GM12878 (cell line): ENCODE data around the gene CAMTA2. TPM values are rescaled to one million over a fixed set of nuclear protein-coding genes. Genes with fewer than 3 reads are reported as not detected.

Experiments
- ATF3 ChIP-seq: IDR thresholded peaks from 2 replicates; pipeline ENCODE4 v1.6.1; 2011; ENCODE audit warnings: low read depth, mild to moderate bottlenecking, low read length, moderate library complexity, borderline replicate concordance; ENCODE audit errors: extremely low read depth
- EGR1 ChIP-seq, 2 experiments: IDR thresholded peaks; 1 replicate in 1 of 2; 2 replicates in 1 of 2; pipeline ENCODE4 v1.6.1; 2011 to 2012; ENCODE audit warnings: low read depth in 2 of 2, low read length in 2 of 2, borderline replicate concordance in 1 of 2, mild to moderate bottlenecking in 1 of 2, moderate library complexity in 1 of 2
- HCFC1 ChIP-seq: fragments of 150-350 bp; IDR thresholded peaks from 2 replicates; pipeline ENCODE4 v1.6.1; 2014; ENCODE audit warnings: low read length
- HSF1 ChIP-seq: fragments of 150-350 bp; IDR thresholded peaks from 2 replicates; pipeline ENCODE4 v1.6.1; 2014; ENCODE audit warnings: mild to moderate bottlenecking, low read depth, low read length
- IRF3 ChIP-seq: fragments of 450-650 bp; IDR thresholded peaks from 2 replicates; pipeline ENCODE4 v1.6.1; 2014; ENCODE audit warnings: mild to moderate bottlenecking
- JUNB ChIP-seq: IDR thresholded peaks from 2 replicates; pipeline ENCODE4 v1.6.1; 2016; ENCODE audit warnings: antibody characterized with exemption, mild to moderate bottlenecking
- JUND ChIP-seq: IDR thresholded peaks from 2 replicates; pipeline ENCODE4 v1.6.1; 2012; ENCODE audit warnings: low read depth, mild to moderate bottlenecking, low read length, improper control_type of control experiment, moderate library complexity
- KDM1A ChIP-seq: fragments of 200-600 bp; sonication (generic); IDR thresholded peaks from 2 replicates; pipeline ENCODE4 v1.6.1; 2016; ENCODE audit warnings: borderline replicate concordance
- MYC ChIP-seq: IDR thresholded peaks from 2 replicates; pipeline ENCODE4 v1.6.1; 2011; ENCODE audit warnings: mild to moderate bottlenecking, low read length, moderate library complexity, inconsistent platforms; ENCODE audit not compliant: insufficient read depth, insufficient replicate concordance, insufficient read length, severe bottlenecking
- NFIC ChIP-seq: IDR thresholded peaks from 2 replicates; pipeline ENCODE4 v1.6.1; 2012; ENCODE audit warnings: low read depth, mild to moderate bottlenecking, inconsistent platforms, low read length, moderate library complexity
- NFYB ChIP-seq: IDR thresholded peaks from 2 replicates; pipeline ENCODE4 v1.6.1; 2011; ENCODE audit warnings: low read depth, mild to moderate bottlenecking, low read length, improper control_type of control experiment, moderate library complexity; ENCODE audit not compliant: insufficient read depth
- NRF1 ChIP-seq: conservative IDR thresholded peaks from 2 replicates; pipeline ENCODE4 v1.6.1; 2011; ENCODE audit warnings: mild to moderate bottlenecking, low read depth, low read length, improper control_type of control experiment
- POLR2AphosphoS5 ChIP-seq: IDR thresholded peaks from 2 replicates; pipeline ENCODE4 v1.6.1; 2011; ENCODE audit warnings: mild to moderate bottlenecking, low read length, inconsistent platforms
- POU2F2 ChIP-seq: IDR thresholded peaks from 3 replicates; pipeline ENCODE4 v1.6.1; 2011; ENCODE audit warnings: low read depth, mild to moderate bottlenecking, low read length, borderline replicate concordance
- RAD21 ChIP-seq: IDR thresholded peaks from 2 replicates; pipeline ENCODE4 v1.6.1; 2011; ENCODE audit warnings: mild to moderate bottlenecking, low read depth, low read length, moderate library complexity; ENCODE audit not compliant: insufficient read depth
- RFX5 ChIP-seq: IDR thresholded peaks from 2 replicates; pipeline ENCODE4 v1.6.1; 2011; ENCODE audit warnings: low read depth, low read length, improper control_type of control experiment
- SUPT20H ChIP-seq: IDR thresholded peaks from 2 replicates; pipeline ENCODE4 v1.6.1; 2011; ENCODE audit warnings: low read depth, mild to moderate bottlenecking, low read length, moderate library complexity, borderline replicate concordance; ENCODE audit not compliant: control insufficient read depth
- TAF1 ChIP-seq: IDR thresholded peaks from 2 replicates; pipeline ENCODE4 v1.6.1; 2011; ENCODE audit warnings: mild to moderate bottlenecking, low read depth, low read length, borderline replicate concordance
- YBX1 ChIP-seq: fragments of 450-650 bp; IDR thresholded peaks from 2 replicates; pipeline ENCODE4 v1.6.1; 2016; ENCODE audit warnings: antibody characterized with exemption
- YY1 ChIP-seq: IDR thresholded peaks from 2 replicates; pipeline ENCODE4 v1.6.1; 2011; ENCODE audit warnings: low read depth, mild to moderate bottlenecking, low read length
- ZSCAN29 ChIP-seq: fragments of 450-650 bp; IDR thresholded peaks from 2 replicates; pipeline ENCODE4 v1.6.1; 2017; ENCODE audit warnings: mild to moderate bottlenecking, moderate library complexity
- polyA plus RNA-seq, 11 experiments: library from polyadenylated mRNA; depleted of rRNA in 4 of 11; unstranded in 6 of 11; stranded (reverse) in 5 of 11; fragments of >200 nt; fragmentation: Nextera tagmentation in 4 of 11; fragmentation: Illumina TruSeq in 1 of 11; extraction: Ambion mirVana in 4 of 11; extraction: Trizol in 1 of 11; gene quantifications; 1 replicate in 1 of 11; 2 replicates in 10 of 11; pipeline versions ENCODE4 v1.2.1 to v1.2.3, GENCODE V29; 2011 to 2016; ENCODE audit warnings: inconsistent platforms in 2 of 11, missing spikeins in 2 of 11, low read depth in 1 of 11
- total RNA-seq, 4 experiments: library from RNA; depleted of rRNA in 3 of 4; stranded (reverse); fragments of >200 nt in 3 of 4; fragmentation: Illumina TruSeq in 1 of 4; extraction: Trizol in 1 of 4; gene quantifications; 2 replicates each; pipeline versions ENCODE4 v1.2.1 to v1.2.3, GENCODE V29; 2013 to 2021
- TF ChIP-seq, protein P1 (sequence below): fragments of 450-650 bp; IDR thresholded peaks from 2 replicates; pipeline ENCODE4 v1.6.1; 2017; ENCODE audit warnings: mild to moderate bottlenecking
- TF ChIP-seq, protein P2 (sequence below): fragments of 450-650 bp; IDR thresholded peaks from 2 replicates; pipeline ENCODE4 v1.6.1; 2017; ENCODE audit warnings: borderline replicate concordance

The CAMTA2 gene
- total and polyA plus RNA-seq, 10 of the 15 experiments (the other 5 are each of a cell fraction or from before 2014, with no cell fraction given) = 0.42 to 29.3 (median 11.2) TPM

GRCh38 chr17:4967539-4968485, 19.7 kb downstream of the CAMTA2 start, which contains the start of gene SPAG7 (continued):
- TF ChIP-seq RFX5 (no peak), HCFC1 (0 out of 2 replicates have a peak, but pooled peaks have one; percentile 35), YBX1 (no peak), POU2F2 (peak; percentile 57; the same call in 1 of the 3 replicates), MYC (no peak), NFIC (no peak; the same call in 1 of the 2 replicates), POLR2AphosphoS5 (peak; percentile 89), ZSCAN29 (no peak), HSF1 (no peak; the same call in 1 of the 2 replicates), KDM1A (no peak), NRF1 (no peak), JUNB (no peak), IRF3 (no peak), NFYB (no peak), SUPT20H (no peak), JUND (no peak), RAD21 (peak; percentile 39; the same call in 1 of the 2 replicates), YY1 (peak; percentile 99), ATF3 (no peak), EGR1 (IDR thresholded peaks at IDR 0.05; ENCODE audit: borderline replicate concordance in 1 of 2, low read depth in 2 of 2, low read length in 2 of 2) (peak; percentile 10 to 92), TAF1 (peak; percentile 96)
- TF ChIP-seq, protein P1, sequence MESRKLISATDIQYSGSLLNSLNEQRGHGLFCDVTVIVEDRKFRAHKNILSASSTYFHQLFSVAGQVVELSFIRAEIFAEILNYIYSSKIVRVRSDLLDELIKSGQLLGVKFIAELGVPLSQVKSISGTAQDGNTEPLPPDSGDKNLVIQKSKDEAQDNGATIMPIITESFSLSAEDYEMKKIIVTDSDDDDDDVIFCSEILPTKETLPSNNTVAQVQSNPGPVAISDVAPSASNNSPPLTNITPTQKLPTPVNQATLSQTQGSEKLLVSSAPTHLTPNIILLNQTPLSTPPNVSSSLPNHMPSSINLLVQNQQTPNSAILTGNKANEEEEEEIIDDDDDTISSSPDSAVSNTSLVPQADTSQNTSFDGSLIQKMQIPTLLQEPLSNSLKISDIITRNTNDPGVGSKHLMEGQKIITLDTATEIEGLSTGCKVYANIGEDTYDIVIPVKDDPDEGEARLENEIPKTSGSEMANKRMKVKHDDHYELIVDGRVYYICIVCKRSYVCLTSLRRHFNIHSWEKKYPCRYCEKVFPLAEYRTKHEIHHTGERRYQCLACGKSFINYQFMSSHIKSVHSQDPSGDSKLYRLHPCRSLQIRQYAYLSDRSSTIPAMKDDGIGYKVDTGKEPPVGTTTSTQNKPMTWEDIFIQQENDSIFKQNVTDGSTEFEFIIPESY = no peak
- TF ChIP-seq, protein P2, sequence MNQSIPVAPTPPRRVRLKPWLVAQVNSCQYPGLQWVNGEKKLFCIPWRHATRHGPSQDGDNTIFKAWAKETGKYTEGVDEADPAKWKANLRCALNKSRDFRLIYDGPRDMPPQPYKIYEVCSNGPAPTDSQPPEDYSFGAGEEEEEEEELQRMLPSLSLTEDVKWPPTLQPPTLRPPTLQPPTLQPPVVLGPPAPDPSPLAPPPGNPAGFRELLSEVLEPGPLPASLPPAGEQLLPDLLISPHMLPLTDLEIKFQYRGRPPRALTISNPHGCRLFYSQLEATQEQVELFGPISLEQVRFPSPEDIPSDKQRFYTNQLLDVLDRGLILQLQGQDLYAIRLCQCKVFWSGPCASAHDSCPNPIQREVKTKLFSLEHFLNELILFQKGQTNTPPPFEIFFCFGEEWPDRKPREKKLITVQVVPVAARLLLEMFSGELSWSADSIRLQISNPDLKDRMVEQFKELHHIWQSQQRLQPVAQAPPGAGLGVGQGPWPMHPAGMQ = no peak
